CD4-positive, alpha-beta T cell treated with Interleukin-6 at 100 ng/mL for 8 hours (primary cell): ENCODE measurements around the gene SEC31B.

ENCODE experiments used
- DNase-seq: peaks from one replicate; pipeline ENCODE4 v3.0.0-alpha.2; 2020; ENCODE audit warnings: mixed read lengths, low spot score

Gene SEC31B

GRCh38 chr10:100519311-100520051 is at the start of gene SEC31B:
Gene SEC31B, minus strand, starts transcription at chr10:100519861. Its CDS starts 2,909 bp downstream, at chr10:100516952.
- DNase-seq = no peak

GRCh38 chr10:100568912-100569311 is 49.3 kb upstream of the SEC31B start:
- DNase-seq = no peak

GRCh38 chr10:100567826-100568225 is 48.2 kb upstream of the SEC31B start:
- DNase-seq = no peak

- DNase-seq = no peak
Measured at GRCh38 chr10:100567249-100567648, 47.6 kb upstream of the SEC31B start.

GRCh38 chr10:100566561-100566960 is 46.9 kb upstream of the SEC31B start:
- no peak for DNase-seq

- no peak for DNase-seq
Measured at GRCh38 chr10:100565206-100565985, 45.7 kb upstream of the SEC31B start.

GRCh38 chr10:100562008-100562672 is 42.5 kb upstream of the SEC31B start:
- DNase-seq = peak; percentile 64

- no peak for DNase-seq
Measured at GRCh38 chr10:100561005-100561404, 41.3 kb upstream of the SEC31B start.

- no peak for DNase-seq
Measured at GRCh38 chr10:100560248-100560647, 40.6 kb upstream of the SEC31B start.

GRCh38 chr10:100554902-100555301 is 35.2 kb upstream of the SEC31B start:
- DNase-seq = no peak

GRCh38 chr10:100553929-100554328 is 34.3 kb upstream of the SEC31B start:
- DNase-seq = no peak

GRCh38 chr10:100551738-100552137 is 32.1 kb upstream of the SEC31B start:
- no peak for DNase-seq

GRCh38 chr10:100551196-100551595 is 31.5 kb upstream of the SEC31B start:
- DNase-seq = no peak

- no peak for DNase-seq
Measured at GRCh38 chr10:100544950-100545349, 25.3 kb upstream of the SEC31B start.

- no peak for DNase-seq
Measured at GRCh38 chr10:100537475-100537874, 17.8 kb upstream of the SEC31B start.

GRCh38 chr10:100535715-100536353 is 16.2 kb upstream of the SEC31B start, which contains the start of gene HIF1AN:
Gene HIF1AN, plus strand, starts transcription at chr10:100535943. Its CDS starts 16 bp downstream, at chr10:100535959.
- DNase-seq = peak; percentile 93

- no peak for DNase-seq
Measured at GRCh38 chr10:100535338-100535714, 15.7 kb upstream of the SEC31B start.

GRCh38 chr10:100534726-100535125 is 15.1 kb upstream of the SEC31B start:
- no peak for DNase-seq

GRCh38 chr10:100531761-100532160 is 12.1 kb upstream of the SEC31B start:
- DNase-seq = no peak

- peak; percentile 86 for DNase-seq
Measured at GRCh38 chr10:100529475-100530298, 10.0 kb upstream of the SEC31B start, which contains the start of gene NDUFB8. Gene NDUFB8, minus strand, starts transcription at chr10:100529871. Its CDS starts 20 bp downstream, at chr10:100529851.

- no peak for DNase-seq
Measured at GRCh38 chr10:100528921-100529474, 9.3 kb upstream of the SEC31B start.
